WTC11 (cell line): ENCODE measurements around the gene SH3TC1. TPM values are rescaled to one million over a fixed set of nuclear protein-coding genes. Genes with fewer than 3 reads are reported as not detected.

Source experiments
- ATAC-seq: fragments of 200-7000 bp; cut with Tn5 transposase; 2 replicates; pipeline ENCODE4 v1.10.0; 2021; ENCODE audit warnings: mild to moderate bottlenecking, moderate library complexity
- CTCF ChIA-PET: fragments of 300-600 bp; sonication (Branson Sonifier 250); formaldehyde crosslinking; loops from one replicate; lab custom pipeline; 2021; ENCODE audit warnings: antibody characterized with exemption; lab: Charles Lee
- POLR2A ChIA-PET: fragments of 350-600 bp; sonication (Branson Sonifier 250); formaldehyde crosslinking; loops from one replicate; lab custom pipeline; 2021; ENCODE audit warnings: antibody characterized with exemption; lab: Charles Lee
- DNase-seq: peaks from one replicate; pipeline ENCODE4 v3.0.0; 2021; ENCODE audit warnings: low spot score
- H3K27ac Mint-ChIP-seq: 2 replicates; pipeline ENCODE4 v1.8.0; 2021; ENCODE audit warnings: mixed read lengths
- H3K27me3 Mint-ChIP-seq: 2 replicates; pipeline ENCODE4 v1.8.0; 2021; ENCODE audit warnings: low read depth, mild to moderate bottlenecking, moderate library complexity, mixed read lengths
- H3K36me3 Mint-ChIP-seq: 2 replicates; pipeline ENCODE4 v1.8.0; 2021; ENCODE audit warnings: mixed read lengths
- H3K4me1 Mint-ChIP-seq: 2 replicates; pipeline ENCODE4 v1.8.0; 2022; ENCODE audit warnings: mixed read lengths
- H3K4me3 Mint-ChIP-seq: 2 replicates; pipeline ENCODE4 v1.8.0; 2021; ENCODE audit warnings: mild to moderate bottlenecking, moderate library complexity, mixed read lengths
- H3K9me3 Mint-ChIP-seq: 2 replicates; pipeline ENCODE4 v1.8.0; 2021; ENCODE audit warnings: mixed read lengths
- ETV6 ChIP-seq: sonication (generic); formaldehyde crosslinking; IDR thresholded peaks from 2 replicates; pipeline ENCODE4 v1.8.1; 2022; ENCODE audit warnings: mild to moderate bottlenecking, missing genetic modification reagents
- GTF2I ChIP-seq: fragments of 250-450 bp; sonication (Bioruptor Pico); conservative IDR thresholded peaks from 2 replicates; pipeline ENCODE4 v1.4.0; 2021; ENCODE audit warnings: mild to moderate bottlenecking
- MXD4 ChIP-seq: fragments of 250-450 bp; sonication (Bioruptor Pico); IDR thresholded peaks from 2 replicates; pipeline ENCODE4 v1.8.0; 2021; ENCODE audit warnings: mild to moderate bottlenecking, moderate library complexity, borderline replicate concordance
- NR1H2 ChIP-seq: sonication (generic); formaldehyde crosslinking; IDR thresholded peaks from 2 replicates; pipeline ENCODE4 v1.9.0; 2021; ENCODE audit warnings: mild to moderate bottlenecking, moderate library complexity, missing genetic modification reagents
- RELA ChIP-seq: sonication (generic); formaldehyde crosslinking; IDR thresholded peaks from 2 replicates; pipeline ENCODE4 v1.8.1; 2022; ENCODE audit warnings: missing genetic modification reagents, mild to moderate bottlenecking, borderline replicate concordance
- SP1 ChIP-seq: sonication (generic); formaldehyde crosslinking; conservative IDR thresholded peaks from 2 replicates; pipeline ENCODE4 v1.8.1; 2022; ENCODE audit warnings: missing genetic modification reagents
- TEAD1 ChIP-seq: sonication (generic); formaldehyde crosslinking; IDR thresholded peaks from 2 replicates; pipeline ENCODE4 v1.8.0; 2022; ENCODE audit warnings: mild to moderate bottlenecking, missing genetic modification reagents
- TEAD4 ChIP-seq: sonication (generic); formaldehyde crosslinking; IDR thresholded peaks from 2 replicates; pipeline ENCODE4 v1.8.0; 2022; ENCODE audit warnings: mild to moderate bottlenecking, missing genetic modification reagents
- TP53 ChIP-seq: sonication (generic); formaldehyde crosslinking; IDR thresholded peaks from 2 replicates; pipeline ENCODE4 v1.8.1; 2023; ENCODE audit warnings: mild to moderate bottlenecking, missing genetic modification reagents
- ZBTB21 ChIP-seq: sonication (generic); formaldehyde crosslinking; IDR thresholded peaks from 2 replicates; pipeline ENCODE4 v1.8.1; 2023; ENCODE audit warnings: mild to moderate bottlenecking, missing genetic modification reagents, borderline replicate concordance
- ZNF263 ChIP-seq: sonication (generic); formaldehyde crosslinking; IDR thresholded peaks from 2 replicates; pipeline ENCODE4 v1.8.1; 2022; ENCODE audit warnings: low read depth, mild to moderate bottlenecking, moderate library complexity, missing genetic modification reagents
- total RNA-seq: library from RNA; stranded (reverse); gene quantifications from 3 replicates; pipeline ENCODE4 v1.2.3, GENCODE V29; 2021
- TF ChIP-seq, protein P1 (sequence below): fragments of 250-450 bp; sonication (Bioruptor Pico); IDR thresholded peaks from 2 replicates; pipeline ENCODE4 v1.9.0; 2021; ENCODE audit warnings: mild to moderate bottlenecking
- TF ChIP-seq, protein P2 (sequence below): sonication (generic); formaldehyde crosslinking; IDR thresholded peaks from 2 replicates; pipeline ENCODE4 v1.8.1; 2022; ENCODE audit warnings: mild to moderate bottlenecking, moderate library complexity, missing genetic modification reagents
- TF ChIP-seq, protein P3 (sequence below): sonication (generic); formaldehyde crosslinking; IDR thresholded peaks from 2 replicates; pipeline ENCODE4 v1.8.0; 2023; ENCODE audit warnings: missing genetic modification reagents
- TF ChIP-seq, protein P4 (sequence below): sonication (generic); formaldehyde crosslinking; IDR thresholded peaks from 2 replicates; pipeline ENCODE4 v1.8.0; 2022; ENCODE audit warnings: mild to moderate bottlenecking, missing genetic modification reagents
- TF ChIP-seq, protein P5 (sequence below): sonication (generic); formaldehyde crosslinking; IDR thresholded peaks from 2 replicates; pipeline ENCODE4 v1.8.1; 2022; ENCODE audit warnings: low read depth, missing genetic modification reagents, borderline replicate concordance
- TF ChIP-seq, protein P6 (sequence below): fragments of 250-450 bp; sonication (Bioruptor Pico); IDR thresholded peaks from 2 replicates; pipeline ENCODE4 v1.8.0; 2021; ENCODE audit warnings: mild to moderate bottlenecking
- TF ChIP-seq, protein P7 (sequence below): sonication (generic); formaldehyde crosslinking; IDR thresholded peaks from 2 replicates; pipeline ENCODE4 v1.8.1; 2023; ENCODE audit warnings: mild to moderate bottlenecking, missing genetic modification reagents, moderate library complexity
- TF ChIP-seq, protein P8 (sequence below): fragments of 250-450 bp; sonication (Bioruptor Pico); IDR thresholded peaks from 2 replicates; pipeline ENCODE4 v1.9.0; 2021; ENCODE audit warnings: mild to moderate bottlenecking, borderline replicate concordance

Gene SH3TC1
- total RNA-seq, 1 experiment from 2014 or later = 0.42 TPM

DNA sequence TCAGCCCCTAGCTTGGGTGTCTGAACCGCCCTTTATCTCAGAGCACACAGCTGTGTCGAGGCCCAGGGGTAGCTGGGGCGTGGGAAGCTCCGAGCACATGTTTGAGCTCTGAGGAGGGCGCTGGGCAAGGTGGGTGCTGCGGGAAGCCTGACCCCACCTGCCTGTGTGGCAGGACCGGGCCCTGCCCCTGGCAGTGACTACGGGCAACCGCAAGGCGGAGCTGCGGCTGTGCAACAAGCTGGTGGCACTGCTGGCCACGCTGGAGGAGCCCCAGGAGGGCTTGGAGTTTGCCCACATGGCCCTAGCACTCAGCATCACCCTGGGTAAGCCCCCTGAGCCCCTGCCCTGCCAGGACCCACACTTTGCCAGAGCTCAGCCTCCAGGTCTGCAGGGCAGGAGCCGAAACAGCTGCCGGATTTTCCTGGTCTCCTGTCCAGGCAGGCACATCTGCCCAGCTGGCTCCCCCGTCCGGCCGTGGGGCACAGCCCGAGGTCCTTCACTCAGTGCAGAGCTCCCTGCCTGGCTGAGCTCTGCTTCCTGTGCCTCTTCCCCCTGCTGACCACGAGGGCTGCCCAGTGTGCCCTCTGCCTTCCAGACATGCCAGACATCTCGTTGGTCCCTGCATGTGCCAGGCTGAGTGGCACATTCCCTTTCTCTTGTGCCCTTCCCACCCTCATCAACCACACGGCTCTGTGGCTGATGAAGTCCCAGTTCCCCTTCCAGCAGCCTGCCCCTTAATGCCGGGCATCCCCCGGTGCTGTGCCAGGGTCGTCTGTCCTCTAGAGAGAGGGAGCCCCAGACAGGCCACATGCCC is 37.2 kb downstream of the SH3TC1 start:
- Mint-ChIP-seq H3K27ac (no peak overlapping the region), H3K9me3 (no peaks in the 10 kb centered on the region), H3K4me3 (no peak overlapping the region), H3K27me3 (no peaks in the 10 kb centered on the region), H3K36me3 (no peaks in the 10 kb centered on the region), H3K4me1 (no peaks in the 10 kb centered on the region)
- ChIA-PET CTCF (interaction anchor here (0.6 to 5.2 kb wide), 8 partner anchors 10 to 371 kb away, joined by 3 to 87 read pairs (median 7); no protein-coding TSS in a partner anchor), POLR2A (no interaction called here)
- no peak for ATAC-seq
- TF ChIP-seq TEAD4 (CRISPR knock-in tag) = no peak
- no peak for TF ChIP-seq TEAD1 (CRISPR knock-in tag)
- TF ChIP-seq, protein P1, sequence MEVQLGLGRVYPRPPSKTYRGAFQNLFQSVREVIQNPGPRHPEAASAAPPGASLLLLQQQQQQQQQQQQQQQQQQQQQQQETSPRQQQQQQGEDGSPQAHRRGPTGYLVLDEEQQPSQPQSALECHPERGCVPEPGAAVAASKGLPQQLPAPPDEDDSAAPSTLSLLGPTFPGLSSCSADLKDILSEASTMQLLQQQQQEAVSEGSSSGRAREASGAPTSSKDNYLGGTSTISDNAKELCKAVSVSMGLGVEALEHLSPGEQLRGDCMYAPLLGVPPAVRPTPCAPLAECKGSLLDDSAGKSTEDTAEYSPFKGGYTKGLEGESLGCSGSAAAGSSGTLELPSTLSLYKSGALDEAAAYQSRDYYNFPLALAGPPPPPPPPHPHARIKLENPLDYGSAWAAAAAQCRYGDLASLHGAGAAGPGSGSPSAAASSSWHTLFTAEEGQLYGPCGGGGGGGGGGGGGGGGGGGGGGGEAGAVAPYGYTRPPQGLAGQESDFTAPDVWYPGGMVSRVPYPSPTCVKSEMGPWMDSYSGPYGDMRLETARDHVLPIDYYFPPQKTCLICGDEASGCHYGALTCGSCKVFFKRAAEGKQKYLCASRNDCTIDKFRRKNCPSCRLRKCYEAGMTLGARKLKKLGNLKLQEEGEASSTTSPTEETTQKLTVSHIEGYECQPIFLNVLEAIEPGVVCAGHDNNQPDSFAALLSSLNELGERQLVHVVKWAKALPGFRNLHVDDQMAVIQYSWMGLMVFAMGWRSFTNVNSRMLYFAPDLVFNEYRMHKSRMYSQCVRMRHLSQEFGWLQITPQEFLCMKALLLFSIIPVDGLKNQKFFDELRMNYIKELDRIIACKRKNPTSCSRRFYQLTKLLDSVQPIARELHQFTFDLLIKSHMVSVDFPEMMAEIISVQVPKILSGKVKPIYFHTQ (CRISPR knock-in tag) = no peak
- TF ChIP-seq, protein P2, sequence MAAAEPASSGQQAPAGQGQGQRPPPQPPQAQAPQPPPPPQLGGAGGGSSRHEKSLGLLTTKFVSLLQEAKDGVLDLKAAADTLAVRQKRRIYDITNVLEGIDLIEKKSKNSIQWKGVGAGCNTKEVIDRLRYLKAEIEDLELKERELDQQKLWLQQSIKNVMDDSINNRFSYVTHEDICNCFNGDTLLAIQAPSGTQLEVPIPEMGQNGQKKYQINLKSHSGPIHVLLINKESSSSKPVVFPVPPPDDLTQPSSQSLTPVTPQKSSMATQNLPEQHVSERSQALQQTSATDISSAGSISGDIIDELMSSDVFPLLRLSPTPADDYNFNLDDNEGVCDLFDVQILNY = no peak
- TF ChIP-seq, protein P3, sequence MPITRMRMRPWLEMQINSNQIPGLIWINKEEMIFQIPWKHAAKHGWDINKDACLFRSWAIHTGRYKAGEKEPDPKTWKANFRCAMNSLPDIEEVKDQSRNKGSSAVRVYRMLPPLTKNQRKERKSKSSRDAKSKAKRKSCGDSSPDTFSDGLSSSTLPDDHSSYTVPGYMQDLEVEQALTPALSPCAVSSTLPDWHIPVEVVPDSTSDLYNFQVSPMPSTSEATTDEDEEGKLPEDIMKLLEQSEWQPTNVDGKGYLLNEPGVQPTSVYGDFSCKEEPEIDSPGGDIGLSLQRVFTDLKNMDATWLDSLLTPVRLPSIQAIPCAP (CRISPR knock-in tag) = no peak
- no peak for TF ChIP-seq MXD4 (CRISPR knock-in tag)
- TF ChIP-seq TP53 (CRISPR knock-in tag) = no peak
- TF ChIP-seq, protein P4, sequence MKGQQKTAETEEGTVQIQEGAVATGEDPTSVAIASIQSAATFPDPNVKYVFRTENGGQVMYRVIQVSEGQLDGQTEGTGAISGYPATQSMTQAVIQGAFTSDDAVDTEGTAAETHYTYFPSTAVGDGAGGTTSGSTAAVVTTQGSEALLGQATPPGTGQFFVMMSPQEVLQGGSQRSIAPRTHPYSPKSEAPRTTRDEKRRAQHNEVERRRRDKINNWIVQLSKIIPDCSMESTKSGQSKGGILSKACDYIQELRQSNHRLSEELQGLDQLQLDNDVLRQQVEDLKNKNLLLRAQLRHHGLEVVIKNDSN (CRISPR knock-in tag) = no peak
- TF ChIP-seq RELA (CRISPR knock-in tag) = no peak
- no peak for TF ChIP-seq ZBTB21 (CRISPR knock-in tag)
- TF ChIP-seq SP1 = no peak
- TF ChIP-seq, protein P5, sequence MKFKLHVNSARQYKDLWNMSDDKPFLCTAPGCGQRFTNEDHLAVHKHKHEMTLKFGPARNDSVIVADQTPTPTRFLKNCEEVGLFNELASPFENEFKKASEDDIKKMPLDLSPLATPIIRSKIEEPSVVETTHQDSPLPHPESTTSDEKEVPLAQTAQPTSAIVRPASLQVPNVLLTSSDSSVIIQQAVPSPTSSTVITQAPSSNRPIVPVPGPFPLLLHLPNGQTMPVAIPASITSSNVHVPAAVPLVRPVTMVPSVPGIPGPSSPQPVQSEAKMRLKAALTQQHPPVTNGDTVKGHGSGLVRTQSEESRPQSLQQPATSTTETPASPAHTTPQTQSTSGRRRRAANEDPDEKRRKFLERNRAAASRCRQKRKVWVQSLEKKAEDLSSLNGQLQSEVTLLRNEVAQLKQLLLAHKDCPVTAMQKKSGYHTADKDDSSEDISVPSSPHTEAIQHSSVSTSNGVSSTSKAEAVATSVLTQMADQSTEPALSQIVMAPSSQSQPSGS (CRISPR knock-in tag) = no peak
- TF ChIP-seq NR1H2 = no peak
- TF ChIP-seq, protein P6, sequence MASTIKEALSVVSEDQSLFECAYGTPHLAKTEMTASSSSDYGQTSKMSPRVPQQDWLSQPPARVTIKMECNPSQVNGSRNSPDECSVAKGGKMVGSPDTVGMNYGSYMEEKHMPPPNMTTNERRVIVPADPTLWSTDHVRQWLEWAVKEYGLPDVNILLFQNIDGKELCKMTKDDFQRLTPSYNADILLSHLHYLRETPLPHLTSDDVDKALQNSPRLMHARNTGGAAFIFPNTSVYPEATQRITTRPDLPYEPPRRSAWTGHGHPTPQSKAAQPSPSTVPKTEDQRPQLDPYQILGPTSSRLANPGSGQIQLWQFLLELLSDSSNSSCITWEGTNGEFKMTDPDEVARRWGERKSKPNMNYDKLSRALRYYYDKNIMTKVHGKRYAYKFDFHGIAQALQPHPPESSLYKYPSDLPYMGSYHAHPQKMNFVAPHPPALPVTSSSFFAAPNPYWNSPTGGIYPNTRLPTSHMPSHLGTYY (CRISPR knock-in tag) = no peak
- TF ChIP-seq ZNF263 = no peak
- TF ChIP-seq, protein P7, sequence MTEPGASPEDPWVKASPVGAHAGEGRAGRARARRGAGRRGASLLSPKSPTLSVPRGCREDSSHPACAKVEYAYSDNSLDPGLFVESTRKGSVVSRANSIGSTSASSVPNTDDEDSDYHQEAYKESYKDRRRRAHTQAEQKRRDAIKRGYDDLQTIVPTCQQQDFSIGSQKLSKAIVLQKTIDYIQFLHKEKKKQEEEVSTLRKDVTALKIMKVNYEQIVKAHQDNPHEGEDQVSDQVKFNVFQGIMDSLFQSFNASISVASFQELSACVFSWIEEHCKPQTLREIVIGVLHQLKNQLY (CRISPR knock-in tag) = no peak
- no peak for TF ChIP-seq GTF2I (CRISPR knock-in tag)
- TF ChIP-seq, protein P8, sequence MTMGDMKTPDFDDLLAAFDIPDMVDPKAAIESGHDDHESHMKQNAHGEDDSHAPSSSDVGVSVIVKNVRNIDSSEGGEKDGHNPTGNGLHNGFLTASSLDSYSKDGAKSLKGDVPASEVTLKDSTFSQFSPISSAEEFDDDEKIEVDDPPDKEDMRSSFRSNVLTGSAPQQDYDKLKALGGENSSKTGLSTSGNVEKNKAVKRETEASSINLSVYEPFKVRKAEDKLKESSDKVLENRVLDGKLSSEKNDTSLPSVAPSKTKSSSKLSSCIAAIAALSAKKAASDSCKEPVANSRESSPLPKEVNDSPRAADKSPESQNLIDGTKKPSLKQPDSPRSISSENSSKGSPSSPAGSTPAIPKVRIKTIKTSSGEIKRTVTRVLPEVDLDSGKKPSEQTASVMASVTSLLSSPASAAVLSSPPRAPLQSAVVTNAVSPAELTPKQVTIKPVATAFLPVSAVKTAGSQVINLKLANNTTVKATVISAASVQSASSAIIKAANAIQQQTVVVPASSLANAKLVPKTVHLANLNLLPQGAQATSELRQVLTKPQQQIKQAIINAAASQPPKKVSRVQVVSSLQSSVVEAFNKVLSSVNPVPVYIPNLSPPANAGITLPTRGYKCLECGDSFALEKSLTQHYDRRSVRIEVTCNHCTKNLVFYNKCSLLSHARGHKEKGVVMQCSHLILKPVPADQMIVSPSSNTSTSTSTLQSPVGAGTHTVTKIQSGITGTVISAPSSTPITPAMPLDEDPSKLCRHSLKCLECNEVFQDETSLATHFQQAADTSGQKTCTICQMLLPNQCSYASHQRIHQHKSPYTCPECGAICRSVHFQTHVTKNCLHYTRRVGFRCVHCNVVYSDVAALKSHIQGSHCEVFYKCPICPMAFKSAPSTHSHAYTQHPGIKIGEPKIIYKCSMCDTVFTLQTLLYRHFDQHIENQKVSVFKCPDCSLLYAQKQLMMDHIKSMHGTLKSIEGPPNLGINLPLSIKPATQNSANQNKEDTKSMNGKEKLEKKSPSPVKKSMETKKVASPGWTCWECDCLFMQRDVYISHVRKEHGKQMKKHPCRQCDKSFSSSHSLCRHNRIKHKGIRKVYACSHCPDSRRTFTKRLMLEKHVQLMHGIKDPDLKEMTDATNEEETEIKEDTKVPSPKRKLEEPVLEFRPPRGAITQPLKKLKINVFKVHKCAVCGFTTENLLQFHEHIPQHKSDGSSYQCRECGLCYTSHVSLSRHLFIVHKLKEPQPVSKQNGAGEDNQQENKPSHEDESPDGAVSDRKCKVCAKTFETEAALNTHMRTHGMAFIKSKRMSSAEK (CRISPR knock-in tag) = no peak
- no peak for TF ChIP-seq ETV6 (CRISPR knock-in tag)
- no peak for DNase-seq
